GM12864 (cell line): ENCODE data around the gene AFAP1.

Source experiments
- DNase-seq: peaks from one replicate; pipeline ENCODE4 v3.0.0-alpha.2; 2011; ENCODE audit warnings: low read depth
- H3K4me3 ChIP-seq: 2 replicates; pipeline ENCODE4 v1.5.1; 2011; ENCODE audit warnings: mild to moderate bottlenecking, low read depth, low read length, control low read depth
- TF ChIP-seq, protein P1 (sequence below): IDR thresholded peaks from 2 replicates; pipeline ENCODE4 v1.5.1; 2011; ENCODE audit warnings: low read depth, mild to moderate bottlenecking, moderate library complexity, low read length, control low read depth, inconsistent platforms; ENCODE audit errors: missing control alignments

The AFAP1 gene

DNA sequence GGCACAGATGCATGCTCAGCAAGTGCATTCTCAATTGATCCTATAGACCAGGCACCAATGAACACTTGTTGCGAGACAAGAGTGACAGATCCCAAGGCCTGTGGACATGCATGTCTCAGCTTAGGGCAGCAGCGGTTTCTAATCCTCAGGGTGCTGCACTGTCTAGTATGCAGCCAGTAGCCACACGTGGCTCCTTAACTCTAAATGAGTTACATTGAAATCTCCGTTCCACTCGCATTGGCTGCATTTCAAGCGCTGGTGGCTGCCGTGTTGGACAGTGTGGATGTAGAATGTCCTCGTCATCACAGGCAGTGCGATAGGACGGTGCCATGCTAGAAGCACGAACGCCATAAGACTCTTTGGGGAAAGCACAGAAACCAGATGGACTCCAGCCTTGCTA lies 24.0 kb upstream of the AFAP1 start:
- DNase-seq = no peak
- TF ChIP-seq, protein P1, sequence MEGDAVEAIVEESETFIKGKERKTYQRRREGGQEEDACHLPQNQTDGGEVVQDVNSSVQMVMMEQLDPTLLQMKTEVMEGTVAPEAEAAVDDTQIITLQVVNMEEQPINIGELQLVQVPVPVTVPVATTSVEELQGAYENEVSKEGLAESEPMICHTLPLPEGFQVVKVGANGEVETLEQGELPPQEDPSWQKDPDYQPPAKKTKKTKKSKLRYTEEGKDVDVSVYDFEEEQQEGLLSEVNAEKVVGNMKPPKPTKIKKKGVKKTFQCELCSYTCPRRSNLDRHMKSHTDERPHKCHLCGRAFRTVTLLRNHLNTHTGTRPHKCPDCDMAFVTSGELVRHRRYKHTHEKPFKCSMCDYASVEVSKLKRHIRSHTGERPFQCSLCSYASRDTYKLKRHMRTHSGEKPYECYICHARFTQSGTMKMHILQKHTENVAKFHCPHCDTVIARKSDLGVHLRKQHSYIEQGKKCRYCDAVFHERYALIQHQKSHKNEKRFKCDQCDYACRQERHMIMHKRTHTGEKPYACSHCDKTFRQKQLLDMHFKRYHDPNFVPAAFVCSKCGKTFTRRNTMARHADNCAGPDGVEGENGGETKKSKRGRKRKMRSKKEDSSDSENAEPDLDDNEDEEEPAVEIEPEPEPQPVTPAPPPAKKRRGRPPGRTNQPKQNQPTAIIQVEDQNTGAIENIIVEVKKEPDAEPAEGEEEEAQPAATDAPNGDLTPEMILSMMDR = no peak
- no peak overlapping the region for H3K4me3 ChIP-seq

DNA sequence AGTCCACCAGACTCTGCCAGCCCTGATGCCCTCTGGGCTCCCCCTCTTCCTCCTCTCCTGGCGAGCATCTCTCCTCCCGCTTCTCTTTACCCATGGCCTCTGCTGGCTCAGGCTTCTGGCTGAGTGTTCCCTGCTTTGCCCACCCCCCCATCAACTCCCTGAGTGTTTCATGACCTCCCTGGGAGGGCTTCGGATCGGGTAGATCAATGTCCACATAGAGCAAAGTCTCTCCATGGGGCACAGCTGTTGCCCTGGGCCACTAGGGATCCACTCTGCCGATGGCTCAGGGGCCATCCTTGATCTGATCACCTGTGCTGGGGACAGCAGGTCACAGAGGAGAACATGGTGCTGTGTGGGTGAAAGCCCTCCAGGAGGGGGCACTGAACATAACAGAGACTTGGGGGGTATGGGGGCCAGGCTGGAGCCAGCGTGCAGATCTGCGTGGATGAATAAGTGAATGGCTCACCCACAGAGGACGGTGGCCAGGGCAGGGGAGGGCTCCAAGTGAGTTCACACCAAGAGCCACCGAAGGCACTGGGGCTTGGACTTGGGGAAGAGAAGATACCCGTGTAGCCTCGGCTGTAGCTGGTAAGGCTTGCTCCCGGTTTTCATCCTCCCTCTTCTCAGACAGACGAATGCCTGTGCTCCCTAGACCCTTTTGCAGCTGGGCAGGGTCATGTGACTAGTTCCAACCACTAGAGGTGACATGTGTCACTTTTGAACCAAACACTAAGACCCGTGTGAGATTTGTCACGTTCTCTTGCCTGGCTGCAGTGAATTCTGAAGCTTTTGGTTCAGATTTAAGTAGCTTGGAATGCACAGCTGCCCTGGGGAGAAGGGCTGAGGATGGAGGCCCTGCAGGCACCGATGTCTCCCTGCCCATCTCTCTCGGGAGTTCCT lies 23.2 kb upstream of the AFAP1 start:
- DNase-seq = no peak
- TF ChIP-seq, protein P1 = no peak
- H3K4me3 ChIP-seq = no peak overlapping the region

DNA sequence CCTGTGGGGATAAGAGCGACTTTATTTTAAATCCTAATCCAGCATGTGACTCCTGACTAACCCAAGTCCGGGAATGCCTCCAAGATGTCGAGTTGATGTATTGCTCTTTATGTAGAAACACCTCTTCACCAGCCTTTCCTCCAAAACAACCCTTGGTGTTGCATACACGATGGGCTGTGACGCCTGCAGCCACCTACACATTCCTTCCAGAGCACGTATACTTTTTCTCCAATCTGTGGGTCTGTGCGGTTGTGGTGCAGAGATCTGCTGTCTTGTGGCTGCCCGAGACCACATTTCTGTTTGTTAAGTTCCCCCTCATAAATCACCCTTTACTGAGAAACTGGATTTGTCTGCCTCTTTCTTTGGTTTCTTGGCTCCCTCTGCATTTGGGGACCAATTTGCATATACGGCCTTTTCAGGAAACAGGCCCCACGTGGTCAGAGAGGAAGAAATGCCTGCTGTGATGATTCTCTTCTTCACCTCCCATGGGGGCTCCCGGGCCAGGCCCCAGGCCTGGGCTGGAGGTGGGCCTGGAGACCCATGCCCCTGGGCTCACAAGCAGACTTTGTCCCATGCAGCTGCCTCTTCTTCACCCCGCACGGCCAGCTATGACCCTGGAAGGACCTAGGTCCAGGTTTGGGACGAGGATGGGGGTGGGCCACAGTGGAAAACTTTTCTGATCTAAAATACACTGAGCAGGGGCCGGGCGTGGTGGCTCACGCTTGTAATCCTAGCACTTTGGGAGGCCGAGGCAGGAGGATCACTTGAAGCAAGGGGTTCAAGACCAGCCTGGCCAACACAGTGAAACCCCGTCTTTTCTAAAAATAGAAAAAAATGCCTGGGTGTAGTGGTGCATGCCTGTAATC lies 21.4 kb upstream of the AFAP1 start:
- no peak overlapping the region for H3K4me3 ChIP-seq
- peak; percentile 43 for DNase-seq
- TF ChIP-seq, protein P1 = no peak

DNA sequence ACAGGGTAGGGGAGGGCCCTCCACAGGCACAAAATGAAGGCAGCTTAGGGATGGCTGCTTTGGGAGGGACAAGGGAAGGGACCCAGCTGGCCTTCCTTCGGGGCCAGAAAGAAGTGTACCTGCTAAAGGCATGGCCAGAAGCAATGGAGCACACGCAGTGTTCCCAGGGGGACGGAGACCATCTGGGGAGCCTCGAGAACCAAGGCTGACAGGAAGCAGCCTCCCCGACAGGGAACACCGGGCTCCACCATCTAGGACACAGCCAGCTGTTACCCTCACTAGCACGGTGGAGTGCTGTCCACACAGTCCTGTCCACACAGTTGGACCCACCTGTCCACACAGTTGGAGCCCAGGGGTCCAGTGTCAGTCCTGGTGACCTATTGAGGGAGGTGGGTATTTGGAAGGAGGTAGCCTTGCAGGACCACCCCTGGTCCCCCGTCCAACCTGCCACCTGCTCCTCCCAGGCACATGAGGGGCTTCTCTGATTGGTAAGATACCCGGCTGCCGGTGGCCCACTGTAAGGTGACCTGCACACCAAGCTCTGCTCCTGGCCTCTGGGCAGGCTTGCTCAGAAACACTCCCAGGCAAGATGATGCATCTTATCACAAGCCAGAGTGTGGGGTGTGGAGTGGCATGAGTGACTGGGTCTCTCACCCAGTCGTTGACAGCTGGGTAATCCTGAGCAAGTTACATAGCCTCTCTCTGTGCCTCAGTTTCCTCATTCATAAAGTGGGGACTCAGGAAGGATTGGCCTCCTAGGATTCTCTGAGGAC lies 20.5 kb upstream of the AFAP1 start:
- no peak overlapping the region for H3K4me3 ChIP-seq
- TF ChIP-seq, protein P1 = no peak
- DNase-seq = no peak

DNA sequence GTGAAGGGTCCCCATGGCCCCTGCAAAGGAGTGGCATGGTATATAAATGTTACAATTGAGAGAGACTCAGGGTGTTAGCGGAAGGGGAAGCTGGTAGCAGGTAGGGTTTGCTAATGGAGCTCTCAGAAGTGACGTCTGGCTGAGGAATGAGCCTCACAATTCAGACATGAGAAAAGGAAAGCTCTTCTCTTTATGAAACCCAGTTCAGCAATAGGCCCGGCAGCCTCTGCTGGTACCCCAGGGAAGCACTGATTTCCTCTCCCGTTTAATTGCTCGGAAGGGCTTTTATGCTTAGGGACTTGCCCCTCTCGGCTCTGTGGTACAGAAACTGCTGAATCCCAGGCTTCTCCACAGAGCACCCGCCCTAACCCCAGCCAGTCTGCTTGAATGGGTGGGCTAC lies 19.4 kb upstream of the AFAP1 start:
- DNase-seq = no peak
- H3K4me3 ChIP-seq = no peak overlapping the region
- TF ChIP-seq, protein P1 = no peak

DNA sequence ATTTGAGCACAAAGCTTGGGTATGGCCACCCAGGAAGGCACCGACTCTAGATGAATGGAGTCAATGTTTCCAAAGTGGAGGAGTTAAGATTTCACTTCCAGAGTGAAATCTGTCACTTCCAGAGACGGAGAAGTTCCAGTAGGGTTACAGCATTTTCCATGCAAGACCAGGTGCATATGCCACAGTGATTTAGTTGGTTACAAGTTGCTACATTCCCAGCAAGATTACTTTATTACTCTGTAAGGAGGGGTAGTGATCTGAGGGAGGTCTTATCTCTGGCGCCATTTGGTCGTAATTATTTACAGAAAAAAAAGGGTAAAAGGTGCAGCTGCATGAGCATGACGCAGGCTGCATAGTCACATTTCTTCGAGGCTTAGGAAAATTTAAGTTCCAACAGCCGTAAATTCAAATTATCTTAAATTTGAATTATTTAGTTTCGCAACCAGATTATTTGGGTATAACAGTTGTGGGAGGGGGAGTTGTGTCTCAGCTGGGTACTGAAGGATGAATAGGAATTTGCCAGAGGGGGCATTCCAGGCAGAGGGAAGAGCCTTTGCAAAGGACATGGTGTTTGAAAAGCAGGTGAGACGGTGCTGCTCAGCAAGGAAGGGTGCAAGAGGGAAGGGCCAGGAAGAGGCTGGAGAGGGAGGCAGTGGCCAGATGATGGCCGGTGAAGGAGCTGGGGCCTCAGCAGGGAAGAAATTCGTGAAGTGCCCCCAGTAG lies 17.4 kb upstream of the AFAP1 start:
- no peak overlapping the region for H3K4me3 ChIP-seq
- TF ChIP-seq, protein P1 = no peak
- no peak for DNase-seq
